Measurements from ENCODE around the gene PSME3IP1.

Gene PSME3IP1

GRCh38 chr16:57145046-57146021 lies 40.5 kb downstream of the PSME3IP1 start:
- no peak overlapping the region for H3K4me3 ChIP-seq (ENCODE audit: low read depth, low read length)
- no peak for DNase-seq (ENCODE audit: low read depth)
- no peak for TF ChIP-seq CTCF (IDR thresholded peaks at IDR 0.05; ENCODE audit: low read depth, low read length, missing control alignments)

GRCh38 chr16:57144027-57144426 lies 41.8 kb downstream of the PSME3IP1 start:
- H3K4me3 ChIP-seq (ENCODE audit: low read depth, low read length), result no peak overlapping the region
- TF ChIP-seq CTCF (IDR thresholded peaks at IDR 0.05; ENCODE audit: low read depth, low read length, missing control alignments), result no peak
- no peak for DNase-seq (ENCODE audit: low read depth)

- DNase-seq (ENCODE audit: low read depth), result no peak
- H3K4me3 ChIP-seq (ENCODE audit: low read depth, low read length), result no peak overlapping the region
- TF ChIP-seq CTCF (IDR thresholded peaks at IDR 0.05; ENCODE audit: low read depth, low read length, missing control alignments), result no peak
These were observed 42.5 kb downstream of the PSME3IP1 start for GRCh38 chr16:57143149-57143921.

DNA sequence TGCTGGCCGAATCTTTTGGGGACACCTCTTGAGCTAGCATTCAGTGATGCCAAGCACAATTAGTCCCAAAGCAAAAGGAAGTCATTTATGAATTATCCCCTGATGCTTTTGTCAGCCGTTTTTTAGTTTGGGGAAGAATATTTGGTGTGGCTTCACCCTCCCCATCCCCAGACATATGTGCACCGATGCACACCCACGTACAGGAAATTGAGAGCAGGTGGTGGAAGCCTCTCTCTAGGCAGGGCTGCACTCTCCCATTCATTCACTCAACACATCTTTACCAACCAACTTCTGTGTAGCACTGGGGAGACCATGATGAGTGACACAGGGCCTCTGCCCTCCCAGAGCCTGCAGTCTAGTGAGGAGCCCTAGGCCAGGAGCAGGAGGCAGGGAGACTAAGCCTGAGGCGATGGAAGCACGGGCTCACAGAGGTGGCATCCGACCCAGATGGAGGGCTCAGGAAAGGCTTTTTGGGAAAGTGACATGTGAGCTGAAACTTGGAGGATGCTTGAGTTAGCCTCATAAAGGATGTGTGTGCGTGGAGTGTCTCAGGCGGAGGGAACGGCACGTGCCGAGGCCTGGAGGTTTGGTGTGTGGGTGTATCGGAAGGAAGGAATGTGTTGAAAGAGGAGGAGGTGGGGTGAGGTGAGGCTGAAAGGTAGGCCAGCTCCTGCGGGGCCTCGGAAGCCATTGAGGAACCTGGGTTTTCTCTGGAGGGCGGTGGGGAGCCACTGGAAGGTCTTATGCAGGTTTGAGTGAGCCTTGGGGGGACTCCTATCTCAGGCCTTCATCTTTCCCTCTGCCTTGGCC lies 43.8 kb downstream of the PSME3IP1 start:
- TF ChIP-seq CTCF (IDR thresholded peaks at IDR 0.05; ENCODE audit: low read depth, low read length, missing control alignments), result no peak
- no peak overlapping the region for H3K4me3 ChIP-seq (ENCODE audit: low read depth, low read length)
- DNase-seq (ENCODE audit: low read depth), result peak; percentile 18

- TF ChIP-seq CTCF (IDR thresholded peaks at IDR 0.05; ENCODE audit: low read depth, low read length, missing control alignments), result no peak
- no peak overlapping the region for H3K4me3 ChIP-seq (ENCODE audit: low read depth, low read length)
- no peak for DNase-seq (ENCODE audit: low read depth)
These were observed 44.7 kb downstream of the PSME3IP1 start for GRCh38 chr16:57140931-57141668.
